NCI-H2107 (cell line): ENCODE measurements around the gene BEND7.
"Not testable (repeated sequence)": the region's sequence is repeated elsewhere in the genome, so short reads cannot be mapped to it uniquely, and the experiment has no call there.

Experiments used
- DNase-seq: peaks from one replicate; lab custom pipeline; 2025; lab: John Stamatoyannopoulos, UW

The BEND7 gene

DNA sequence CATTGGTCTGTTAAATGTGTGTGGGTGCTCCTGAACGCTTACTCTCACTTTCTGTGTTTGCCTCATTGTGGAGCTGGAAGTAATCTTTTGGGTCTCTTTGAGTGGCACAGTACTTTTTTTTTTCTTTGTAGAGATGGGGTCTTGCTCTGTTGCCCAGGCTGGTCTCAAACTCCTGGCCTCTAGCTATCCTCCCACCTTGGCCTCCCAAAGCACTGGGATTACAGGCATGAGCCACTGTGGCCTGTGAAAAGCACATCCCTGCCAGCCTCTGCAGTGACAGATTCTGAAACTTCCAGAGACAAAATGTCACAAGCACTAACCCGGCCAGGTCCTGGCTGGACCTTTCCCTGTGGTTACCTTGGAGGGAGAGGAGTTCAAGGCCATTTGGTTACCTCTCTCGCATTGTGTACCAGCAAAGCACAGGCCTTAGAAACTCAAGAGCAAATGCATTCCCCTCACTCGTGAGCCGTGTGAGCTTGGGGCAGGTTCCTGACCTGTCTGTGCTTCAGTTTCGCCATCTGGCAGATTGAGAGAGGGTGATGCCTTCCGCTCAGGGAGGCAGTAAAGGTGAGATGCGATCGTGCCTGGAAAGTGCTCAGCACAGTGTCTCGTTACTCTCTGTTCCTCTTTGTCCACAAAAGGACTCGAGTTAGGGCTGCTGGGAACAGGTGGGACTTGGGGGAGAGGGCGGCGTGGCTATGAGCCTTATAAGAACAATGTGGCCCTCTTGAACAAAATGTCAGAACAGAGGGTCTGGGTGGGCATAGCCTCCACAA, 108.1 kb downstream of the BEND7 start:
- no peak for DNase-seq

DNA sequence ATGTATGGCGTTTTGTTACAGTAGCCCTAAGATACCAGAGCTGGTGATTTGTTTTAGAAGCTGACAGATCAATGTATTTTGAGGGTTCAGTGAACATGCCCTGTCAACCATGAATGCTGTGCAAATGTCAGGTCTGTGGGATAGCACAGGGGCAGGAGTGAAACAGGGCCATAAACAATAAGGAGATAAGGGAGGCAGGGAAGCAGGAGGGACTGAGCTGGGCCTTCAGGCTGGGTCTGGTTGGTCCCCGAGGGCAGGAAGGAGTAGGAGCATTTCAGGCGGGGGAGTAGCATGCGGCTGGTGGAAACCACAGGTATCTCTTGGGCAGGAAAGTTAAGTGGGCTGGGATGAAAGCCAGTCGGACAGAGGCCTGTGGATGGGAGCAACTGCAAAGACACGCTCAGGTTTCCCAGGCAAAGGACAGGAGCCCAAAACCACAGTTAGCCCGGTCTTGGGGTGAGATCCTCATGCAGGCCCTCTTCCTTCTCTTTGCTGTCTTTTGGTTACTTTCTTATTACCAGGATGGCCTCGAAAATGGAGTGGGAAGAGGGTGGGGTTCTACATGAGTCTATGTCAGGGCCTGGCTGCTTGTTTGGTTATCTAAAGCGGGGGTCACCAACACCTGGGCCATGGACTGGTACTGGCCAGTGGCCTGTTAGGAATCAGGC, 111.2 kb downstream of the BEND7 start:
- no peak for DNase-seq

DNA sequence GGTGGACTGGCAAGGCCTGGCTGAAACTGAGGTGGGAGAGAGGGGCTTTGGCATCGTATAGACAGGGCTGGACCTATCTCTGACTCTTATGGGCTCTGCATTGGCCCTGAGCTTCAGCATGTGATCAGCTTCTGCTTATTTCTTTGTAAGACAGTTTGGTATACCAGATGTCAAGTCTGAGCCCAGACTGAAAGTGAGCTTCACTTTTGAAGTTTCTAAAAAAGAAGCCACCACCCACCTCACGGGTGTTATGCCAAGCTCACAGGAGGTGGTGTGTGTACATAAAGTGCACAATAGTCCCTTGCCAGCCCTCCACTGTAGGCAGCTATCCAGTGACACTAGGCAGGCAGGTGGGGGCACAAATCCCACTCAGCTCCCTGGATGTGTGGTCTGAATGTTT, 112.1 kb downstream of the BEND7 start:
- DNase-seq: no peak

DNA sequence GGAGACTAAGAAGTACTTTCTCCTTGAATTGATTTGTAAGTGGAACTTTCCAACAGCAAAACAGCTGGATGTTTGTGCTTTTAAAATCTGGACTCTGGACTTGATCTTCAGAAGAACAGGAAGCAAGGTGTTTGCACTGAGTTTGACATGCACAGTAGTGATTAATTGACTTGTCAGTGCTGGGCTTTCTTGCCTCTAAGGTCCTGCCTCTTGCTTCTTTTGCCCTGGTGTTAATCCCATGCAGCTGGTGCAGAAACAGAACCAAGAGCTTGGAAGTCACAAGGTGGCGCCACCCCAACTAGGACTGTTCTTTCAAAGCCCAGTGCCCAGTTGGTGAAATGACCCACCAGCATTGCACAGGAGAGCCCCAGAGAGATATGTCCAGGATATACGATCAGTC, 114.0 kb downstream of the BEND7 start:
- no peak for DNase-seq

DNA sequence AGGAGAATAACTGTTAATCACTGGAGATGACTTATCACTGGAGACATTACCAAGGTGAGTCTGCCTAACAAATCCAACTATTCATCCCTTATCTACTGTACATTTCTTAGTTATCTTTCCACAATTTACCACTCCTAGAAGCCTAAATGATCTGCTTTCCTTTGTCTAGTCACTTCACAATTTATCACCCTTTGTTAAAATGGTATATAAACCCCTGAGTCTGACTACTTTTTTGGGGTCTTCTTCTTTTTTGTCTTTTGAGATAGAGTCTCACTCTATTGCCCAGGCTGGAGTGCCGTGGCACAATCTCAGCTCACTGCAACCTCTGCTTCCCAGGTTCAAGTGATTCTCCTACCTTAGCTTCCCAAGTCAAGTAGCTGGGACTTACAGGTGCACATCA, 114.7 kb downstream of the BEND7 start:
- no peak for DNase-seq

DNA sequence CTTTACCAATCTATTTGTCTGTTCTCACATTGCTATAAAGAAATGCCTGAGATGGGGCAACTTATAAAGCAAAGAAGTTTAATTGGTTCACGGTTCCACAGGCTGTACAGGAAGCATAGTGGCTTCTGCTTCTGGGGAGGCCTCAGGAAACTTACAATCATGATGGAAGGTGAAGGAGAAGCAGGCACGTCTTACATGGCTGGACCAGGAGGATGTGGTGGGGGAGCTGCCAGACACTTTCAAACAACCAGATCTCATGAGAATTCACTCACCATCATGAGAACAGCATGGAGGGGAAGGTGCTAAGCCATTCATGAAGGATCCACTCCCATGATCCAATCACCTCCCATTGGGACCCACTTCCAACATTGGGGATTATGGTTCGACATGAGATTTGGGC, 115.9 kb downstream of the BEND7 start:
- no peak for DNase-seq

DNA sequence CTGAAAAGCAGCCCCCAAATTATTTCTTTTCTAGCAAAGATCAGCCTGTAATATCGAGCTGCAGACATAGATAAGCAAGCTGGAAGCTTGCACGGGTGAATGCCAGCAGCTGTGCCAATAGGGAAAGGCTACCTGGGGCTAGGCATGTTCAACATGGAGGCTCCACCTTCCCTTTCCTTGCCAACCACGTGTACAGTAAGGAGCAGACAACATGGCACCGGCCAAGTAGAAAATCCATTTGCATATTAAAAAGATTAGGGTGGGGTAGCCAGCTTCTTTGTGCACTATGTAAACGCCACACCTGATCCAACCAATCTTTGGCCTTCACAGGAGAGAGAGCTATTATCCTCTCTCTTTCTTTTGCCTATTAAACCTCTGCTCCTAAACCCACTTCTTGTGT, 124.0 kb downstream of the BEND7 start:
- DNase-seq: no peak

DNA sequence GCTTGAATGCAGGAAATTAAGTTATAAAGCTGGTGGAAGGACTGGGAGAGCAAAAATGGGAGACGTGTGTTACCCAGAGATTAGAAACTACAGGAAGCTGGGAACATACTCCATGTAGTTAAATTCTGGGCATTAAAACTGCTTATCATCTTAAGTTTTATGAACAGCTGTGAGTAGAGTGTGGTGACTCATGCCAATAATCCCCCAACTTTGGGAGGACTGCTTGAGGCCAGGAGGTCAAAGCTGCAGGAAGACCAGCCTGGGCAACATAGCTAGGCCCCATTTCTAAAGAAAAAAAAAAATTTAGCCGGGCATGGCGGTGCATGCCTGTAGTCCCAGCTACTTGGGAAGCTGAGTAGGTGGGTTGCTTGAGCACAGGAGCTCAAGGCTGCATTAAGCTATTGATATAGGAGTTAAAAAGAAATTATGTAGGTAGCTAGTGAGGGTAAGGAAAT, 124.5 kb downstream of the BEND7 start:
- DNase-seq: no peak

DNA sequence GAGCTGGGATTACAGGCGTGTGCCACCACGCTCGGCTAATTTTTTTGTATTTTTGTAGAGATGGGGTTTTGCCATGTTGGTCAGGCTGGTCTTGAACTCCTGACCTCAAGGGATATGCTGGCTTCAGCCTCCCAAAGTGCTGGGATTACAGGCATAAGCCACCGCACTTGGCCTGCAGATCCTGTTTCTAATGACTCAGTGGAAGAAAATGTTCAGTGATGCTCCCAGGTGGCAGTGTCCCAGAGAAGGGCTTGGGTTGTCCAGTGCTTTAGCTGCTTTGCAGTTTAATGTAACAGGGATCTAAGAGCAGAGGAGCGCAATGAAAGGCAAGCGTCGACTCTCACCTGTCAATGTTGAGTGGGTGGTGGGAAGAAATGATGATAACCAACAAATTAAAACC, 125.4 kb downstream of the BEND7 start:
- not testable (repeated sequence) for DNase-seq

DNA sequence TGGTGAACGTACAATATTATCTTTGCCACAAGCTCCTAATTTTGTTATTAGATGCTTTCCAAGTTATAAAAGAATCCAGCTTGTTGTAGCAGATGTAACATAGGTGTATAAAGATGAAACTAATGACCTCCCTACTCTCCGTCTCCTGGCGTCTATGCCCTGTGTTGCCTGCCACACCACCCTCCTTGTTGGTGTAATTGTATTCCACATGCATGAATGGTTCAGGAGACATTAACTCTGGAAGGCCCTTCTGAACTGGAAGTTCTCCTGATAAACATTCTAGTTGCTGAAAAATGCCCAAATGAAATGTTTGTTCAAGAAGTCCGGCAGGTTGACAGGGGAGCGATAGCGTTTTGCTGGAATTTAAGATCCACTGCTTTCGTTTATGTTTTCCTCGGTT, 126.8 kb downstream of the BEND7 start:
- no peak for DNase-seq

DNA sequence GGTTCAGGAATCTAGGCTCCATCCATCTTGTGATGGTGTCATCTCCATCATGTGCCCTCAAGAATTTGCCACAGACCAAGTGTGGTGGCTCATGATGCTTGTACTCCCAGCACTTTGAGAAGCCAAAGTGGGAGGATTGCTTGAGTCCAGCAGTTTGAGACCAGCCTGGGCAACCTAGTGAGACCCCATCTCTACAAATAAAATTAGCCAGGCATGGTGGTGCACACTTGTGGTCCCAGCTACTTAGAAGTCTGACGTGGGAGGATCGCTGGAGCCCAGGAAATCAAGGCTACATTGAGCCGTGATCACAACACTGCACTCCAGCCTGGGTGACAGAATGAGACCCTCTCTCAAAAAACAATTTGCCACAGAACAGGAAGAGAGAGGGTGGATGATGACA, 127.7 kb downstream of the BEND7 start:
- DNase-seq: no peak

DNA sequence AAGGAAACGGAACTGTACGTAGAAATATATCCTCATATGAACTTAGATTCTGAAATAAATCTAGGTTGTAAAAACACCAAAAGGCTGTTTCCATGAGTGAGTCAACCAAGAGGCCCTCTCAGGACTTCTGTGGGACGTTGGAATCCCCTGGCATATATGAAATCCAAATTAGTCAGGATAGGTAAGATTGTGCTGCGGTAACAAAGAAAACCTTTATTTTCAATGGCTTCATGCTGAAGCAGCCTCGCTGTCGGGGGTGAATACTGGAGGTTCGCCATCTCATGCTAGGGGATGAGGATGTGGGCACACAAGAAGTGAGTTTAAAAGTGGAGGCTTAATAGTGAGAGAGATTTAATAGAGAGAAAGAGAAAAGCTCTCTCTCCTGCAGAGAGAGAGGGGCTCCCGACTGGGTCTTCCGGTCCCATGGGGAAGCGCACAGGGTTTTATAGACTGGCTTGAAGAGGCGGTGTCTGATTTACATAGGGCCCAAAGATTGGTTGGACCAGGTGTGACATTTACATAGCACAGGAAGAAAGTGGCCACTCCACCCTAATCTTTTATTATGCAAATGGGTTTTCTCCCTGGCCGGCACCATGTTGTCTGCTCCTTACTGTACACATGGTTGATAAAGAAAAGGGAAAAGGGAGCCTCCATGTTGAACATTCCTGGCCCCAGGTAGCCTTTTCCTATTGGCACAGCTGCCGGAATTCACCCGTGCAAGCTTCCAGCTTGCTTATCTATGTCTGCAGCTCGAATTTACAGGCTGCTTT, 128.4 kb downstream of the BEND7 start:
- DNase-seq: no peak

DNA sequence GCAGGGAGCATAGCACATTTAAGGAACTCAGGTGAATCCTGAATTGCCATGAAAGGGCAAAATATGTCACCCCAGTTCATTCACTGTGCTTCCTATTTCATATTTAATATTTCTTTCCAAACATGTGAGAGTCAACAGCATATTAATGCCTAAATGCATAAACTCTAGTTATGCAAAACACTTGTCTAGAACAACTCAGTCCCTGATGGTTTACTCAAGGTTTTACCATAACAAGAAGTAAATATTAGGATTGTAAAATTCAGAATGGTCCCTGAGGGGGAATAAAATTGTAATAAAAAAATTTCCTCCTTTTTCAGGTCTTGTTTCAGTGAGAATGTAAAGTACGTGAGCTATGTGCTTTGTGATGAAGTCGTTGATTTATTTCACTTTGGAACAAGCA, 129.1 kb downstream of the BEND7 start:
- DNase-seq: no peak

DNA sequence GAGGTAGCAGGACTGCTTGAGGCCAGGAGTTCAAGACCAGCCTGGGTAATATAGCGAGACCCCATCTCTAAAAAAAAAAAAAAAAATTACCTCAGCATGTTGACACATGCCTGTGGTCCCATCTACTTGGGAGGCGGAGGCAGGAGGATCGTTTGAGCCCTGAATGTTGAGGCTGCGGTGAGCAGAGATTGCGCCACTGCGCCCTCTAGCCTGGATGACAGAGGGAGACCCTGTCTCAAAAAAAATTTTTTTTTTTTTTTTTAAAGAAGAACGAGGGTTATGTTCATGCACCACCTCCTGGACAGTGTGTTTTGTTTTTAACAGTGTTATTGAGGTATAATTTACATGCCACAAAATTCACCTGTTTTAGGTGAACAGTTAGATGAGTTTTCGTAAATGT, 129.6 kb downstream of the BEND7 start:
- DNase-seq: no peak

DNA sequence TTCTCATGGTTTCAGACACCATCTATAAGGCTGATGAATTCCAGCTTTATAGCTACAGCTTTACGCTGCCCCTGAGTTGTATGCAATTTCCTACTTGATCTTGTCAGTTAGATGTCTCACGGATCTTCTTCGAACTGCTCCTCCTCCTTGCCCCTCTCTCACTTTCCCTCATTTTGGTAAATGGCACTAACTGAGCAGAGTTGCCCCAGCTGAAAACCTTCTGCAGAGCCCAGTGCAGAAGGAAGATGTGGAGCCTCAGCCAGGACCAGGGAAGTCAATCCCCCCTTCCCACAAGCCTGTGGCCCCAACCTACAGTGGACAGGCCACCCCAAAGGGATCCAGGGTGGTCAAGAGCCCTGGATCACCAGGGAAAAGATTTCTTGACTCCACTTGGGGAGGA, 131.8 kb downstream of the BEND7 start:
- no peak for DNase-seq

DNA sequence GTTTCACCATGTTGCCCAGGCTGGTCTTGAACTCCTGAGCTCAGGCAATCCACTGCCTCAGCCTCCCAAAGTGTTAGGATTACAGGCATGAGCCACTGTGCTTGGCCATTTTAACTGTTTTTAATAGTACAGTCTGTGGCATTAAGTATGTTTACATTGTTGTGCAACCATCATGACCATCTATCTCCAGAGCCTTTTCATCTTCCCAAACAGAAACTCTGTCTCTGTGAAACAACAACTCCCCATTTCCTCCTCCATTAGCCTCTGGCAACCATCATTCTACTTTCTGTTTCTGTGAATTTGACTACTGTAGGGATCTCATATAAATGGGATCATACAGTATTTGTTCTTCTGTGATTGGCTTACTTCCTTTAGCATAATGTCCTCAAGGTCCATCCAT, 132.4 kb downstream of the BEND7 start:
- DNase-seq: no peak

DNA sequence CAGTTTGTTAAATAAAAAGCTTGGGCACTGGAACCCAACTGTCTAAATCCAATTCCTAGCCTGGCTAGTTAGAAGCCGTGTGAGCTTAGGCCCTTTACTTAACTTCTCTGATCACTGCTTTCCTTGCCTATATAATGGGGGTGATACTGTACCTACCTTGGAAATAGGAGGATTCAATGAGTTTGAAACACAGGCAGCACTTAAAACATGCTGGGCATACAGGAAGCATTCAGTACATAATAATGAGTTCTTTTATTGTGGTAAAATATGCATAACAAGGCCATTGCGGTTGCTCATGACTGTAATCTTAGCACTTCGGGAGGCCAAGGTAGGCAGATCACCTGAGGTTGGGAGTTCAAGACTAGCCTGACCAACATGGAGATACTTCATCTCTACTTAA, 133.3 kb downstream of the BEND7 start:
- no peak for DNase-seq

DNA sequence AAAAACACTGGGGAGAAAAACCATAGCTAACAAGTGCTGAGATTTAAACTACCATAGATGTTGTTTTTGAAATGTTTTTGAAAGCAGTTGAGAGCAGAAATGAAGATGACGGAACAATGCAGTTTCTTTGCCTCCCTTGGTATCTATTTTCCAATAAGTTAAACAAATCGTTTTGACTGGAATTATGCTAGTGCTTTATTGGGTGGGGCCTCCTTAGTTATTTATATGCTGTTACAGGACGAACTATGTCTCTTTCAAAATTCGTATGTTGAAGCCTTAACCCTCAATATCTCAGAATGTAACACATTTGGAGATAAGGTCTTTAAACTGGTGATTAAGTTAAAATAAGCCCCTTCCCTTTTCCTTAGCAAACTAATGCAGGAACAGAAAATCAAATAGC, 135.2 kb downstream of the BEND7 start:
- no peak for DNase-seq

DNA sequence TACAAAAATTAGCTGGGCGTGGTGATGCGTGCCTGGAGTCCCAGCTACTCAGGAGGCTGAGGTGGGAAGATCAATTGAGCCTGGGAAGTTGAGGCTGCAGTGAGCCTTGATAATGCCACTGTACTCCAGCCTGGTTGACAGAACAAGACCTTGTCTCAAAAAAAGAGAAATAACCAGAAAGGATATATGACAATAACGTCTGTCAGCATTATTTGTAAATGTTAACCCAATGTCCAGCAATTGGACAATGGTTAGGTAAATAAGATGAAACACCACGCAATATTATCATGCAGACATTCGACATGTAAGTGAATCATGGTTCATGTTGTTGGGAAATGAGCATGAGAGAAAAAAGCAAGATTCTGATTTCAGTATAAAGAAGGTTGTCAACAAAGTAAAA, 136.1 kb downstream of the BEND7 start:
- no peak for DNase-seq
